HUES6 (cell line): Measurements from ENCODE around the gene SOS1.
A peak's percentile ranks its signal among the peaks of the same experiment; 100 is the strongest.

Experiments used
- H3K27ac ChIP-seq: 2 replicates; pipeline ENCODE4 v1.7.0; 2013; ENCODE audit warnings: low read depth, mild to moderate bottlenecking, low read length, inconsistent platforms
- H3K27me3 ChIP-seq: 2 replicates; pipeline ENCODE4 v1.6.1; 2013; ENCODE audit warnings: low read length; ENCODE audit not compliant: control insufficient read depth, insufficient read depth
- H3K36me3 ChIP-seq: 2 replicates; pipeline ENCODE4 v1.6.1; 2013; ENCODE audit warnings: low read length; ENCODE audit not compliant: control insufficient read depth, insufficient read depth
- H3K4me1 ChIP-seq: 2 replicates; pipeline ENCODE4 v1.6.1; 2013; ENCODE audit warnings: low read length; ENCODE audit not compliant: control insufficient read depth, insufficient read depth
- H3K4me3 ChIP-seq: 2 replicates; pipeline ENCODE4 v1.5.1; 2013; ENCODE audit warnings: low read depth, low read length
- H3K9ac ChIP-seq: one replicate; pipeline ENCODE4 v1.6.1; 2013; ENCODE audit warnings: mild to moderate bottlenecking, low read length
- H3K9me3 ChIP-seq: 2 replicates; pipeline ENCODE4 v1.6.1; 2013; ENCODE audit warnings: low read depth, low read length; ENCODE audit not compliant: control insufficient read depth, insufficient read depth

SOS1 gene

DNA sequence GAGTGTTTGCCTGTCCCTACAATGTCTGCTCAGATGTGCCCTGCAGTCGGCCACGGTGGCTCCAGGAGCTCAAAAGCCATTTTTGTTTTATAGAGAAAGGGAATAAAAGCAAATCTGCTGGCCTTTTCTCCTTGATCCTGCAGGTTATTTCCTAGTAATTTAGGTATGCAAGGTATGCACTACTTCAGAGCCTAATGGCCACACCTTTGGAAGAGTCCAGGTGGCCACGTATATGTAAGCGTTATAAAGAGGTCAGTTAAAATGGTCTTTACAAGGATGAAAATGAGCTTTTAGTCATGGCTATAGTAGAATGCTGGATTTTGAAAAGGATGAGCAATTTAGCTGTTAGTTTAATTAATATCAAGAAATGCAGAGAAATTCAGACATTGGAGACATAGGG is 149.5 kb downstream of the SOS1 start:
- no peak overlapping the region for H3K9ac ChIP-seq
- H3K27ac ChIP-seq = no peak overlapping the region
- no peaks in the 10 kb centered on the region for H3K9me3 ChIP-seq
- H3K4me1 ChIP-seq = peaks cover 12% of the 10 kb centered on the region
- H3K27me3 ChIP-seq = no peaks in the 10 kb centered on the region
- no peak overlapping the region for H3K4me3 ChIP-seq
- no peaks in the 10 kb centered on the region for H3K36me3 ChIP-seq

DNA sequence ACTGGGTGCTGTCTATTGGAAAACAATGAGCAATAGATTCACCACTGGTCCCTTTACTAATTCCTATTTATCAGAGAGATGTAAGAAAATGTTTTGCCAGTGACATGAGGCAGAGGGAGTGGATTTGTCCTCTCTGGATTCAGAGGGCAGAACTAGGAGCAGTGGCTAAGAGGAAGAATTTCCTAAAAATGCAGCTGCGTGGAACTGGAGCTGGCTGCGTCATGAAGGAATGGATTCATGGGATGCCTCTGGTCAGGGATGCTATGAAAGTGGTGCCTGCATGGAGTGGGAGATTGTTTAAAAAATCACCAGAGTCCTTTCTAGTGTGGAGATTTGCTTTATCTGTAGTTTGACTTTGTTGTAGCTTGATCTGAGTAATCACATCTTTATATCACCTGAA is 152.8 kb downstream of the SOS1 start:
- H3K4me3 ChIP-seq = no peak overlapping the region
- no peaks in the 10 kb centered on the region for H3K9me3 ChIP-seq
- H3K27me3 ChIP-seq = no peaks in the 10 kb centered on the region

DNA sequence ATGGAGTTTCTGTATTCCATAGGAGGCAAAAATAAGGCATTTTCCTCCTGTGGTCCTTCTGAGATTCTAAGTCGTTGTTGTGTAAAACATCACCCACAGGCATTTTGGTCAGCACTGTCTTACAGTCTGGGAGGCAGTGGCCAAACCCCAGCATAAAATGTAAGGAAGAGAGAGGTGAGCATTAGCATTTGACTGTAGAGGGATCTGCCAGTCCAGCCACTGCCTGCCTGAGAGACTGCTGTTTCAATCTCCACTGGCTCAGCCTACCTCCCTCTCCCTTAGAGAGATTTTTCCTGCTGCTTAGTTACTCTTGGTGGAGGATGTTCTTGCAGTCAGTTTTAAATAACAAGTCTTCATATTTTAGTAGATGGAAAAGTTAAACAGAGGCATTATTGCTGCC is 154.2 kb downstream of the SOS1 start:
- no peak overlapping the region for H3K27ac ChIP-seq
- H3K9me3 ChIP-seq = no peaks in the 10 kb centered on the region
- H3K36me3 ChIP-seq = no peaks in the 10 kb centered on the region
- no peak overlapping the region for H3K9ac ChIP-seq
- H3K4me1 ChIP-seq = peaks cover 11% of the 10 kb centered on the region
- H3K4me3 ChIP-seq = no peak overlapping the region
- H3K27me3 ChIP-seq = peaks cover 1% of the 10 kb centered on the region; the same call in 1 of the 2 replicates

More for the DNA sequence above, 152.8 kb downstream of the SOS1 start:
- Histone ChIP-seq H3K27ac (no peak overlapping the region), H3K36me3 (no peaks in the 10 kb centered on the region), H3K9ac (no peak overlapping the region), H3K4me1 (peaks cover 11% of the 10 kb centered on the region)

DNA sequence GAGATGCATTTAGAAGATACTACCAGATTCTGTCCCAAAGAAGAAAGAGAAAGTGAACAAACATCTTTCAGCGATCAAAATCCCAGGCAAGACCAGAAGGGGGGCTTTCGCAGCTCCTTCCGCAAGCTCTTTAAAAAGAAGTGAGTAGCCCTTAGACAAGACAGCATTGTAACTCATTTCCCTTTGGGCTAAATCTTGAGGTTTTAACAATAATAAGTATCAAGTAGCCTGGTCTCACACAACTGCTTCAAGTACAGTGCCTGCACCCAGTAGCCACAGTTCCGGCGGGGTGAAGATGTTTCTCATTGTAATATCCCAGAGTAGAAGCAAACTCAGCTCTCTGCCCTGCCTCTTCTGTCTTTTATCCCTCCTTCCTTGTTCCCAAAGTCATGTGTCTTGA is 154.8 kb downstream of the SOS1 start:
- Histone ChIP-seq H3K9ac (no peak overlapping the region), H3K4me1 (peaks cover 11% of the 10 kb centered on the region), H3K9me3 (no peaks in the 10 kb centered on the region), H3K4me3 (no peak overlapping the region), H3K27me3 (peaks cover 8% of the 10 kb centered on the region; the same call in 1 of the 2 replicates), H3K27ac (no peak overlapping the region), H3K36me3 (no peaks in the 10 kb centered on the region)

DNA sequence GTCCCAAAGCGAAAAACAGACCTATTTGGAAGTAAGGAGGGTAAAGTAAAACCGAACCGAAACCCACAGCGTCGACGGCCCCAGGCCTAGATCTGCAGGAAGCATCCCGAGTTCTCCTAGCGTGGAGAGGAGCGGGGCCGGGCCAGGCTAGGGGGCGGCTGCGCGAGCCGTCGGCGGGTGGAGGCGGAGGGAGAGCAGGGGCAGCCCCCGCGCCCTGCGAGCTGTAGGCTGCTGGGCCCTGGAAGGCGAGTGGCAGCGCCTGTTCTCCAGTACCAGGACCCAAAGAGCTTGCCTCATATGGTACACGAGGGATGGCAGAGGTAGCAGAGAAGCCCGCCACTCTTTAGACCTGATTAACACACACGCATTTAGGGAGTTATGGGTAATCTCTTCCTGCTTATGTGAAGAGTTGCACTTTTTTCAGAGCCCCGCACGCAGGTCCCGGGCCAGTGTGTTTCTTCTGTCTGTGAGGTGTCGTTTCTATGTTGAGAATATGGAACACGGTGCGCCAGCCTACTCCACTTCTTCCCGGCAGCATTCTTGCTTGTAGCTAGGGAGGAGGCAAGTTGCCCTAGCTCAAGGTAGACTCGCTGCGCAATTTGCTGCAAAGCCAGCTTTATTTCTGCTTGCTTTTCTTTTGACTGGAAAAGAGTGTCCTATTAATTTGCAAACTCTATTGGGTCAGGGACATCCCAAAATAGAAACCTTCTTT is 160.1 kb downstream of the SOS1 start:
- H3K9ac ChIP-seq = no peak overlapping the region
- no peak overlapping the region for H3K27ac ChIP-seq
- no peaks in the 10 kb centered on the region for H3K36me3 ChIP-seq
- H3K27me3 ChIP-seq = peaks cover 29% of the 10 kb centered on the region; the same call in 1 of the 2 replicates
- H3K4me3 ChIP-seq = peak overlapping the region; percentile 52; the same call in 1 of the 2 replicates
- no peaks in the 10 kb centered on the region for H3K9me3 ChIP-seq
- H3K4me1 ChIP-seq = no peaks in the 10 kb centered on the region

DNA sequence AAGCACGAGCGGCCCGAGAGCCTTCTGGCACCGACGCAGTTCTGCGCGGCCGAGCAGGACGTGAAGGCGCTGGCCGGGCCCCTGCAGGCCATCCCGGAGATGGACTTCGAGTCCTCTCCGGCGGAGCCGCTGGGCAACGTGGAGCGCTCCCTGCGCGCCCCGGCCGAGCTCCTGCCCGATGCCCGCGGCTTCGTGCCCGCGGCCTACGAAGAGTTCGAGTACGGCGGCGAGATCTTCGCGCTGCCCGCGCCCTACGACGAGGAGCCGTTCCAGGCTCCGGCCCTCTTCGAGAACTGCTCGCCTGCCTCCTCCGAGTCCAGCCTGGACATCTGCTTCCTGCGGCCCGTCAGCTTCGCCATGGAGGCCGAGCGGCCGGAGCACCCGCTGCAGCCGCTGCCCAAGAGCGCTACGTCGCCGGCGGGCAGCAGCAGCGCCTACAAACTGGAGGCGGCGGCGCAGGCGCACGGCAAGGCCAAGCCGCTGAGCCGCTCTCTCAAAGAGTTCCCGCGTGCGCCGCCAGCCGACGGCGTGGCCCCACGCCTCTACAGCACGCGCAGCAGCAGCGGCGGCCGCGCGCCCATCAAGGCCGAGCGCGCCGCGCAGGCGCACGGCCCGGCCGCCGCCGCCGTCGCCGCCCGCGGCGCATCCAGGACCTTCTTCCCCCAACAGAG is 160.8 kb downstream of the SOS1 start:
- Histone ChIP-seq H3K4me1 (no peaks in the 10 kb centered on the region), H3K9ac (no peak overlapping the region), H3K36me3 (no peaks in the 10 kb centered on the region), H3K4me3 (peak overlapping the region; percentile 52; the same call in 1 of the 2 replicates), H3K27me3 (peaks cover 29% of the 10 kb centered on the region; the same call in 1 of the 2 replicates), H3K27ac (no peak overlapping the region), H3K9me3 (no peaks in the 10 kb centered on the region)

DNA sequence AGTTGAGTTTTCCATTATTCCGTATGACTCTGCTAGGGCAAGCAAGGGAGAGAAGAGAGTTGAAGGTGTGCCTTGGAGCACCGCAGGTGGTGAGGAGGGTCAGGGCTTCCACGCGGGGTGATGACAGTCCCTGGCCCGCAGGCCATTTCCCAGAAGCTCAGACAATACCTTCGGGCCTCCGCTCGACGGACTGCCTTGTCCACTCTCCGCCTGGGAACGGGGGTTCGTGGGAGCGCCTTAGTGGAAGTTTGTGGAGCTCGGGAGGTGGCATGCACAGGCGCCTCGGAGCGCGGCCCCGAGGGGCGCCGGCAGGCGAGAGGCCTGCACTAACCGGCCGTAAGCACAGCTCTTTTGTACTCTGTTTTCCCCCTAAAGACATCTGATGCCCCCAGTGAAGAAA is 161.4 kb downstream of the SOS1 start:
- Histone ChIP-seq H3K4me3 (no peak overlapping the region), H3K4me1 (no peaks in the 10 kb centered on the region), H3K9ac (no peak overlapping the region), H3K36me3 (no peaks in the 10 kb centered on the region), H3K9me3 (no peaks in the 10 kb centered on the region), H3K27ac (no peak overlapping the region), H3K27me3 (peaks cover 29% of the 10 kb centered on the region; the same call in 1 of the 2 replicates)

DNA sequence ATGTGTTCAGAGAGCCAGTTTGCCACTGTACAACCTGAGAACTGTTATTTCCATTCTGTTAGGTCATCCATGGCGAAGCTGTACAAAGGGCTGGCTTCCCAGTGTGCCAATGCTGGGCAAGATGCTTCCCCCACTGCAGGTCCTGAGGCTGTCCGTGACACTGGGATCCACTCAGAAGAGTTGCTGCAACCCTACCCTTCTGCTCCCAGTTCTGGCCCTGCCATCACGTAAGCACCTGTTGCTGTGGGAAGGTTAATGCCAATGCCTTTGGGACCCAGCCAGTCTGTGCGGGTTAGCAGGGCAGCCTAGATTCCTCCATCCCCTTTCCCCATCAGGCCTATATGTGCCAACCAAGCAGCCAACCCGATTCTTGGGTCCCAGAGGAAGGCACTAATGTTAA is 162.9 kb downstream of the SOS1 start:
- no peak overlapping the region for H3K4me3 ChIP-seq
- H3K36me3 ChIP-seq = no peaks in the 10 kb centered on the region
- no peak overlapping the region for H3K9ac ChIP-seq

DNA sequence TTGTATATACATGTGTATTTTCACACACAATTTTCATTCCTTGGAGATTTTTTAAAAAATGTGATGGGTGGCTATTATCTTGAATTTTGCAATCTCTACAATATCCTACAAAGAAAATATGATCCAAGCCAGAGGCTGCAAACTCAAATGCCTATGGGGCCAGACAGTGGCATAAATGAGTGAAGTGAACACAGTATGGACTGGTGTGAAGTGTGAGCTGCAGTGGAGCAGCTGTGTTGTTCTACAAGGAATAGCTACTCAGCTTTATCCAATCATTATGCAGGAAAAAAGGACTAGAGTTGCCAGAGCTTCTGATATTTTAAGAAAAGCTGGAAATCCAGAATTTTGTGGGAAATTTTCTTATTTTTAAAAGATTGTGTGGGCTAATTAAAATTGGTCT is 169.1 kb downstream of the SOS1 start:
- Histone ChIP-seq H3K9me3 (no peaks in the 10 kb centered on the region), H3K9ac (no peak overlapping the region), H3K27me3 (no peaks in the 10 kb centered on the region), H3K36me3 (no peaks in the 10 kb centered on the region), H3K4me3 (no peak overlapping the region), H3K4me1 (0 out of 2 replicates have a peak, but pooled peaks cover 6% of the 10 kb centered on the region), H3K27ac (no peak overlapping the region)

More for the DNA sequence above, 162.9 kb downstream of the SOS1 start:
- H3K27me3 ChIP-seq = peaks cover 29% of the 10 kb centered on the region; the same call in 1 of the 2 replicates
- no peaks in the 10 kb centered on the region for H3K9me3 ChIP-seq
- no peak overlapping the region for H3K27ac ChIP-seq
- H3K4me1 ChIP-seq = no peaks in the 10 kb centered on the region

DNA sequence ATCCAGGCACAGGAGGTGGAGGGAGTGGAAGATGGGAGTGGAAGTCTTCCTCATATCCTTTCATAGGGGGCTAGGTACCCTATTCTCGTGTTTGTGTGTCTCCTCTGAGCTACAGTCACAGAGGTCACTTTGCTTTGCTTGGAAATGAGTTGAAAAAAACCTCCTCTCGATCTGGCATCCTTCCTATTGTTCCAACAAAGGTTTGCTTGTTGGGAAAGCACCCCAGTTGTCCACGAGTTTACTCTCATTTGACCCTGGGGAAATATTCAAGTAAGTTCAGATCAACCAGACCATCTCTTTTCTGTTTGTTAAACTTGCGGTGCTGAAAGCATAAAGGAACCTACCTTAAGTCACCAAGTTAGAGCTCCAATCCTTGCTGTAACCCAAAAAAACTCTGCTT is 171.9 kb downstream of the SOS1 start:
- H3K4me3 ChIP-seq = no peak overlapping the region
- H3K27ac ChIP-seq = no peak overlapping the region
- peaks cover 25% of the 10 kb centered on the region; the same call in 1 of the 2 replicates for H3K4me1 ChIP-seq
- no peaks in the 10 kb centered on the region for H3K36me3 ChIP-seq
- no peaks in the 10 kb centered on the region for H3K9me3 ChIP-seq
- no peak overlapping the region for H3K9ac ChIP-seq
- no peaks in the 10 kb centered on the region for H3K27me3 ChIP-seq

DNA sequence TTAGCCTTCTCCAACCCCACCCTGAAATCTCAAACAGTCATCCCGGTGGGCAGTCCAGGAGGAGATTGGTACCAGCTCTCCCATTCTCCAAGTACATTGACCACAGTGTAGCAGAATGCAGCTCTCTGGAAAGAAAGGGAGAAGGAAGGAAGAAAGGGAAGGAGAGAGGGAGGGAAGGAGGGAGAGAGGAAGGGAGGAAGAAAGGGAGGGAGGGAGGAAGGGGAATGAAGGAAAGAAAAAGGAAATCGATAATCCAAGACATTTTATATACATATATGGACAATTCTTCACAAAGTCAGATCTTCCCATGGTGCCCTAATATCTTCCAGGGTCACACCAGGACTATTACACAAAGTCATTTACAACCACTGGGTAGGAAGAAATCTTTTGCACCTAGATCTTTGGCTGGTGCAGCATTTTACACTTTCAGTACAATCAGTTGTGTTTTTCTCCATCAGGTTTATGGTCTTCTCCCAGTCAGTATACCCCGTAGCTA is 172.4 kb downstream of the SOS1 start:
- Histone ChIP-seq H3K9me3 (no peaks in the 10 kb centered on the region), H3K4me3 (no peak overlapping the region), H3K27me3 (no peaks in the 10 kb centered on the region), H3K36me3 (no peaks in the 10 kb centered on the region), H3K27ac (no peak overlapping the region), H3K4me1 (peaks cover 31% of the 10 kb centered on the region), H3K9ac (no peak overlapping the region)
